HepG2 (cell line): ENCODE results near the gene RTBDN. TPM values are rescaled to one million over a fixed set of nuclear protein-coding genes. Genes with fewer than 3 reads are reported as not detected.

Experiments used
- ATAC-seq: fragments of 200-7000 bp; cut with Tn5 transposase; 3 replicates; pipeline ENCODE4 v1.9.1; 2020; ENCODE audit warnings: mild to moderate bottlenecking, moderate library complexity
- BruUV-seq: library from RNA; stranded (reverse); fragments of 400-500 nt; replicated peaks from 2 replicates; lab custom pipeline; 2021; lab: Mats Ljungman, UMichigan
- CTCF ChIA-PET: fragments of 300-600 bp; formaldehyde crosslinking; extraction: SDS; loops from one replicate; lab custom pipeline; 2021; ENCODE audit warnings: low total read pairs, inconsistent platforms, low intra/inter-chr PET ratio; lab: Yijun Ruan, JAX
- POLR2A ChIA-PET: fragments of 350-600 bp; sonication (Branson Sonifier 250); formaldehyde crosslinking; loops from one replicate; lab custom pipeline; 2020; ENCODE audit warnings: antibody characterized with exemption, inconsistent platforms; lab: Yijun Ruan, JAX
- DNase-seq: peaks from one replicate; pipeline ENCODE4 v3.0.0-alpha.2; 2015; ENCODE audit warnings: low spot score
- FAIRE-seq: peaks from 3 replicates; lab custom pipeline; 2011; peaks lifted over from hg19 to GRCh38; lab: Jason Lieb, UNC
- H2AFZ ChIP-seq: one replicate; pipeline ENCODE4 v1.6.1; 2011; ENCODE audit warnings: low read length, inconsistent platforms
- H3K27ac ChIP-seq: fragments of 300-600 bp; 3 replicates; pipeline ENCODE4 v1.8.0; 2011; ENCODE audit warnings: mixed run types, mild to moderate bottlenecking, mixed read lengths, low read length, inconsistent platforms; ENCODE audit not compliant: insufficient read depth; ENCODE audit errors: extremely low read length
- H3K27me3 ChIP-seq, 2 experiments: fragments of 200-600 bp in 1 of 2; 2 replicates in 1 of 2; 3 replicates in 1 of 2; pipeline versions ENCODE4 v1.6.0 to v1.8.0; 2011; ENCODE audit warnings: low read length in 2 of 2, mild to moderate bottlenecking in 2 of 2, moderate library complexity in 2 of 2, inconsistent platforms in 1 of 2; ENCODE audit not compliant: insufficient read depth in 2 of 2, control insufficient read depth in 1 of 2
- H3K36me3 ChIP-seq, 2 experiments: fragments of 200-600 bp in 1 of 2; replicated peaks in 1 of 2; 2 replicates in 1 of 2; 3 replicates in 1 of 2; pipeline versions ENCODE4 v1.5.1 to v1.8.0; 2011; ENCODE audit warnings: low read length in 2 of 2, inconsistent platforms in 1 of 2; ENCODE audit not compliant: insufficient read depth in 2 of 2, control insufficient read depth in 1 of 2
- H3K4me1 ChIP-seq: 2 replicates; pipeline ENCODE4 v1.5.1; 2012; ENCODE audit warnings: low read length, inconsistent platforms; ENCODE audit not compliant: insufficient read depth
- H3K4me2 ChIP-seq: 2 replicates; pipeline ENCODE4 v1.6.0; 2011; ENCODE audit warnings: low read depth, low read length, inconsistent platforms
- H3K4me3 ChIP-seq, 3 experiments: fragments of 200-600 bp in 1 of 3; sonication (generic), shearing (Covaris generic) in 1 of 3; replicated peaks in 1 of 3; 2 replicates each; pipeline ENCODE4 v1.5.1; 2011 to 2016; ENCODE audit warnings: low read length in 3 of 3, inconsistent platforms in 2 of 3, low read depth in 2 of 3, mild to moderate bottlenecking in 2 of 3, control low read depth in 1 of 3, mixed read lengths in 1 of 3; ENCODE audit not compliant: insufficient read depth in 1 of 3
- H3K79me2 ChIP-seq: one replicate; pipeline ENCODE4 v1.6.1; 2011; ENCODE audit warnings: low read length, inconsistent platforms; ENCODE audit not compliant: insufficient read depth
- H3K9ac ChIP-seq: 2 replicates; pipeline ENCODE4 v1.6.0; 2011; ENCODE audit warnings: mild to moderate bottlenecking, low read depth, low read length, inconsistent platforms; ENCODE audit not compliant: insufficient read depth
- H3K9me3 ChIP-seq: 2 replicates; pipeline ENCODE4 v1.5.1; 2012; ENCODE audit warnings: mild to moderate bottlenecking, low read length
- H4K20me1 ChIP-seq: 2 replicates; pipeline ENCODE4 v1.6.0; 2011; ENCODE audit warnings: inconsistent platforms, mild to moderate bottlenecking, low read length, moderate library complexity; ENCODE audit not compliant: insufficient read depth
- CREB1 ChIP-seq, 2 experiments: fragments of 450-650 bp in 1 of 2; IDR thresholded peaks; 2 replicates each; pipeline ENCODE4 v1.6.1; 2016 to 2017; ENCODE audit warnings: control low read depth in 1 of 2, mild to moderate bottlenecking in 1 of 2, missing compliant biosample characterization in 1 of 2, missing genetic modification characterization in 1 of 2
- PAWR ChIP-seq: sonication (generic); formaldehyde crosslinking; IDR thresholded peaks from 2 replicates; pipeline ENCODE4 v1.4.0; 2020; ENCODE audit warnings: missing genetic modification reagents, mild to moderate bottlenecking, borderline replicate concordance
- ZBTB21 ChIP-seq: sonication (generic); formaldehyde crosslinking; IDR thresholded peaks from 2 replicates; pipeline ENCODE4 v1.4.0; 2020; ENCODE audit warnings: missing genetic modification reagents
- ZFP62 ChIP-seq: sonication (generic); formaldehyde crosslinking; IDR thresholded peaks from 2 replicates; pipeline ENCODE4 v1.4.0; 2020; ENCODE audit warnings: missing genetic modification reagents
- ZNF234 ChIP-seq: sonication (generic); formaldehyde crosslinking; conservative IDR thresholded peaks from 2 replicates; pipeline ENCODE4 v1.5.1; 2020; ENCODE audit warnings: mild to moderate bottlenecking, missing genetic modification reagents
- WGBS: methylation state at CpG from one replicate; pipeline ENCODE4 v1.1.6; 2017; ENCODE audit warnings: low lambda C conversion rate; 5-methylcytosine and 5-hydroxymethylcytosine counted together
- in situ Hi-C: cut with HindIII; loops from 2 replicates; pipeline ENCODE4 v1.10.0; 2017; ENCODE audit warnings: low pct_unique_long_range_greater_than_20kb; ENCODE audit not compliant: extremely low pct_ligation_motif_present
- intact Hi-C: fragments of 100-400 bp; cut with micrococcal nuclease; formaldehyde crosslinking; loops from one replicate; pipeline ENCODE4 v1.10.0; 2022; ENCODE audit not compliant: unreplicated experiment
- polyA plus RNA-seq, 8 experiments: library from polyadenylated mRNA; depleted of rRNA in 3 of 8; stranded (reverse) in 7 of 8; unstranded in 1 of 8; fragments of >200 nt; fragmentation: Illumina TruSeq in 4 of 8; extraction: Trizol in 4 of 8; gene quantifications; 2 replicates each; pipeline versions ENCODE4 v1.2.1 to v1.2.3, GENCODE V29; 2011 to 2016; ENCODE audit warnings: low read depth in 4 of 8, missing spikeins in 1 of 8, mixed read lengths in 1 of 8; ENCODE audit not compliant: insufficient read depth in 1 of 8
- total RNA-seq, 5 experiments: library from RNA; depleted of rRNA; stranded (reverse); fragments of >200 nt; fragmentation: Illumina TruSeq; extraction: Trizol; gene quantifications; 2 replicates each; pipeline ENCODE4 v1.2.3, GENCODE V29; 2016; ENCODE audit warnings: low read depth in 1 of 5
- TF ChIP-seq, protein P1 (sequence below): sonication (generic); formaldehyde crosslinking; IDR thresholded peaks from 2 replicates; pipeline ENCODE4 v1.5.1; 2020; ENCODE audit warnings: mild to moderate bottlenecking, missing genetic modification reagents, moderate library complexity

RTBDN gene
- total and polyA plus RNA-seq, 2 of the 13 experiments (the other 11 are each of a cell fraction or from before 2014, with no cell fraction given) = 0.27 to 0.48 TPM

GRCh38 chr19:12838886-12839756 is 4.7 kb upstream of the RTBDN start:
- H3K4me2 ChIP-seq = peak overlapping the region; percentile 84
- DNase-seq (no peak), ATAC-seq (no peak)
- H3K27me3 ChIP-seq = peaks cover 0 to 11% of the 10 kb centered on the region in 2 experiments; a peak in 2 of 5 replicates
- POLR2A ChIA-PET = no interaction called here
- CTCF ChIA-PET = no interaction called here
- no peak overlapping the region for H3K27ac ChIP-seq
- H3K4me3 ChIP-seq = peak overlapping the region; percentile 49 to 75 (median 70); a peak in 4 of 6 replicates
- H3K9ac ChIP-seq = 0 out of 2 replicates have a peak overlapping the region, but pooled peaks have one; percentile 54
- 63% methylated on average over 13 of the region's 21 CpGs for whole genome bisulfite sequencing
- H3K4me1 ChIP-seq = peaks cover 41% of the 10 kb centered on the region
- H4K20me1 ChIP-seq = no peaks in the 10 kb centered on the region
- intact Hi-C loops = no loop called here
- no peak for TF ChIP-seq ZNF234
- 0 out of 2 replicates have a peak, but pooled peaks have one; percentile 27 for TF ChIP-seq ZBTB21 (CRISPR knock-in tag)
- no peak for TF ChIP-seq ZFP62 (CRISPR knock-in tag)
- no peak for TF ChIP-seq PAWR (CRISPR knock-in tag)
- TF ChIP-seq CREB1 (IDR thresholded peaks at IDR 0.05) = peak; percentile 34; the same call in 1 of the 2 replicates
- TF ChIP-seq CREB1 (CRISPR knock-in tag; IDR thresholded peaks at IDR 0.05) = no peak
- TF ChIP-seq, protein P1, sequence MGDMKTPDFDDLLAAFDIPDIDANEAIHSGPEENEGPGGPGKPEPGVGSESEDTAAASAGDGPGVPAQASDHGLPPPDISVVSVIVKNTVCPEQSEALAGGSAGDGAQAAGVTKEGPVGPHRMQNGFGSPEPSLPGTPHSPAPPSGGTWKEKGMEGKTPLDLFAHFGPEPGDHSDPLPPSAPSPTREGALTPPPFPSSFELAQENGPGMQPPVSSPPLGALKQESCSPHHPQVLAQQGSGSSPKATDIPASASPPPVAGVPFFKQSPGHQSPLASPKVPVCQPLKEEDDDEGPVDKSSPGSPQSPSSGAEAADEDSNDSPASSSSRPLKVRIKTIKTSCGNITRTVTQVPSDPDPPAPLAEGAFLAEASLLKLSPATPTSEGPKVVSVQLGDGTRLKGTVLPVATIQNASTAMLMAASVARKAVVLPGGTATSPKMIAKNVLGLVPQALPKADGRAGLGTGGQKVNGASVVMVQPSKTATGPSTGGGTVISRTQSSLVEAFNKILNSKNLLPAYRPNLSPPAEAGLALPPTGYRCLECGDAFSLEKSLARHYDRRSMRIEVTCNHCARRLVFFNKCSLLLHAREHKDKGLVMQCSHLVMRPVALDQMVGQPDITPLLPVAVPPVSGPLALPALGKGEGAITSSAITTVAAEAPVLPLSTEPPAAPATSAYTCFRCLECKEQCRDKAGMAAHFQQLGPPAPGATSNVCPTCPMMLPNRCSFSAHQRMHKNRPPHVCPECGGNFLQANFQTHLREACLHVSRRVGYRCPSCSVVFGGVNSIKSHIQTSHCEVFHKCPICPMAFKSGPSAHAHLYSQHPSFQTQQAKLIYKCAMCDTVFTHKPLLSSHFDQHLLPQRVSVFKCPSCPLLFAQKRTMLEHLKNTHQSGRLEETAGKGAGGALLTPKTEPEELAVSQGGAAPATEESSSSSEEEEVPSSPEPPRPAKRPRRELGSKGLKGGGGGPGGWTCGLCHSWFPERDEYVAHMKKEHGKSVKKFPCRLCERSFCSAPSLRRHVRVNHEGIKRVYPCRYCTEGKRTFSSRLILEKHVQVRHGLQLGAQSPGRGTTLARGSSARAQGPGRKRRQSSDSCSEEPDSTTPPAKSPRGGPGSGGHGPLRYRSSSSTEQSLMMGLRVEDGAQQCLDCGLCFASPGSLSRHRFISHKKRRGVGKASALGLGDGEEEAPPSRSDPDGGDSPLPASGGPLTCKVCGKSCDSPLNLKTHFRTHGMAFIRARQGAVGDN = peak; percentile 6
- TF ChIP-seq, all 625 proteins: peak for 3
- FAIRE-seq = peak; percentile 37
- no peaks in the 10 kb centered on the region for H3K79me2 ChIP-seq
- H2AFZ ChIP-seq = no peak overlapping the region
- no peaks in the 10 kb centered on the region for H3K36me3 ChIP-seq
- in situ Hi-C loops = loop anchor here (5.0 kb wide), 1 partner anchor 67 kb away; no protein-coding TSS in a partner anchor
- no peaks in the 10 kb centered on the region for H3K9me3 ChIP-seq
- BruUV-seq = TSS peak; percentile 44
